Parathyroid adenoma (tissue), 2 donors: Measurements from ENCODE around the gene LGALS7B.

Experiments used
- H2AFZ ChIP-seq: fragments of 300-600 bp; sonication (generic); one replicate; pipeline ENCODE4 v1.7.0; 2017; ENCODE audit warnings: antibody characterized with exemption, mild to moderate bottlenecking
- H3K27ac ChIP-seq: fragments of 300-600 bp; sonication (generic); one replicate; pipeline ENCODE4 v1.7.0; 2017
- H3K27me3 ChIP-seq: fragments of 300-600 bp; sonication (generic); one replicate; pipeline ENCODE4 v1.7.0; 2017; ENCODE audit warnings: low read length; ENCODE audit not compliant: control insufficient read depth, insufficient read depth
- H3K36me3 ChIP-seq: fragments of 300-600 bp; sonication (generic); one replicate; pipeline ENCODE4 v1.7.0; 2017; ENCODE audit warnings: low read length; ENCODE audit not compliant: control insufficient read depth, insufficient read depth
- H3K4me1 ChIP-seq: fragments of 300-600 bp; sonication (generic); one replicate; pipeline ENCODE4 v1.7.0; 2017; ENCODE audit warnings: control low read depth
- H3K4me2 ChIP-seq: fragments of 300-600 bp; sonication (generic); one replicate; pipeline ENCODE4 v1.7.0; 2017; ENCODE audit warnings: low read length
- H3K4me3 ChIP-seq: fragments of 300-600 bp; sonication (generic); one replicate; pipeline ENCODE4 v1.7.0; 2017; ENCODE audit warnings: low read depth, low read length
- H3K79me2 ChIP-seq: fragments of 300-600 bp; sonication (generic); one replicate; pipeline ENCODE4 v1.7.0; 2017; ENCODE audit warnings: control low read depth
- H3K9ac ChIP-seq: fragments of 300-600 bp; sonication (generic); one replicate; pipeline ENCODE4 v1.7.0; 2017; ENCODE audit warnings: mild to moderate bottlenecking
- H3K9me3 ChIP-seq: fragments of 300-600 bp; sonication (generic); one replicate; pipeline ENCODE4 v1.7.0; 2017; ENCODE audit warnings: low read length; ENCODE audit not compliant: control insufficient read depth
- TF ChIP-seq, protein P1 (sequence below): fragments of 300-600 bp; sonication (generic); IDR thresholded peaks from one replicate; pipeline ENCODE4 v1.7.0; 2017; ENCODE audit warnings: antibody characterized with exemption, mild to moderate bottlenecking
- donor health status: primary hyperparathyroidism.

Gene LGALS7B

GRCh38 chr19:38741670-38742069 is 47.3 kb upstream of the LGALS7B start:
- Histone ChIP-seq H3K79me2 (no peaks in the 10 kb centered on the region), H3K27me3 (no peaks in the 10 kb centered on the region), H3K9me3 (no peaks in the 10 kb centered on the region), H3K36me3 (no peaks in the 10 kb centered on the region), H3K4me1 (no peaks in the 10 kb centered on the region), H3K27ac (no peak overlapping the region), H3K4me3 (no peak overlapping the region), H3K9ac (no peak overlapping the region), H3K4me2 (no peak overlapping the region), H2AFZ (no peak overlapping the region)
- TF ChIP-seq, protein P1, sequence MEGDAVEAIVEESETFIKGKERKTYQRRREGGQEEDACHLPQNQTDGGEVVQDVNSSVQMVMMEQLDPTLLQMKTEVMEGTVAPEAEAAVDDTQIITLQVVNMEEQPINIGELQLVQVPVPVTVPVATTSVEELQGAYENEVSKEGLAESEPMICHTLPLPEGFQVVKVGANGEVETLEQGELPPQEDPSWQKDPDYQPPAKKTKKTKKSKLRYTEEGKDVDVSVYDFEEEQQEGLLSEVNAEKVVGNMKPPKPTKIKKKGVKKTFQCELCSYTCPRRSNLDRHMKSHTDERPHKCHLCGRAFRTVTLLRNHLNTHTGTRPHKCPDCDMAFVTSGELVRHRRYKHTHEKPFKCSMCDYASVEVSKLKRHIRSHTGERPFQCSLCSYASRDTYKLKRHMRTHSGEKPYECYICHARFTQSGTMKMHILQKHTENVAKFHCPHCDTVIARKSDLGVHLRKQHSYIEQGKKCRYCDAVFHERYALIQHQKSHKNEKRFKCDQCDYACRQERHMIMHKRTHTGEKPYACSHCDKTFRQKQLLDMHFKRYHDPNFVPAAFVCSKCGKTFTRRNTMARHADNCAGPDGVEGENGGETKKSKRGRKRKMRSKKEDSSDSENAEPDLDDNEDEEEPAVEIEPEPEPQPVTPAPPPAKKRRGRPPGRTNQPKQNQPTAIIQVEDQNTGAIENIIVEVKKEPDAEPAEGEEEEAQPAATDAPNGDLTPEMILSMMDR: no peak

- H3K4me3 ChIP-seq: no peak overlapping the region
- no peaks in the 10 kb centered on the region for H3K27me3 ChIP-seq
- TF ChIP-seq, protein P1: no peak
- no peak overlapping the region for H3K27ac ChIP-seq
- no peak overlapping the region for H3K9ac ChIP-seq
- no peak overlapping the region for H3K4me2 ChIP-seq
- no peaks in the 10 kb centered on the region for H3K79me2 ChIP-seq
- H3K4me1 ChIP-seq: no peaks in the 10 kb centered on the region
- H3K36me3 ChIP-seq: no peaks in the 10 kb centered on the region
- no peaks in the 10 kb centered on the region for H3K9me3 ChIP-seq
- H2AFZ ChIP-seq: no peak overlapping the region
These were observed 46.7 kb upstream of the LGALS7B start for GRCh38 chr19:38742296-38742695.

- Histone ChIP-seq H3K9ac (no peak overlapping the region), H3K4me1 (no peaks in the 10 kb centered on the region), H2AFZ (no peak overlapping the region), H3K27me3 (no peaks in the 10 kb centered on the region), H3K79me2 (no peaks in the 10 kb centered on the region), H3K9me3 (no peaks in the 10 kb centered on the region), H3K36me3 (no peaks in the 10 kb centered on the region), H3K4me2 (no peak overlapping the region), H3K27ac (no peak overlapping the region), H3K4me3 (no peak overlapping the region)
- TF ChIP-seq, protein P1: no peak
These were observed 46.1 kb upstream of the LGALS7B start for GRCh38 chr19:38742906-38743305.

GRCh38 chr19:38743394-38744297 is 45.4 kb upstream of the LGALS7B start:
- Histone ChIP-seq H2AFZ (no peak overlapping the region), H3K79me2 (no peaks in the 10 kb centered on the region)
- TF ChIP-seq, protein P1: no peak

DNA sequence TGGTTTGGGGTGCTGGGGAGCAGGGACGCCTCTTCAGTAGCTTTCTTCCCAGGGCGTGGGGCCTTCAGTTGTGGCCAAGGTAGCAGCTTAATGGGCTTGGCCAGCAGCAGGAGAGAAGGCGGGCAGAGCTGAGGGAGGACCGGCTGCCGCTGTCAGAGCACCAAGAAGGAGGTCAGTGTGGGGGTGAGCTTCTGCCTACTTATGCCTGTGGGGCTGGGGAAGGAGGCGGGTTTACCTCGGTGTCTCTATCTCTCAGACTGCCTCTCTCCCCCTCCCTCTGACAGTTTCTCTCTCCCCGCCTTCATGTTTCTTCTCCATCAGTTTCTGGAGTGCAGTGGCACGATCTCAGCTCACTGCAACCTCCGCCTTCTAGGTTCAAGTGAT is 44.7 kb upstream of the LGALS7B start, which contains the start of gene CAPN12:
Gene CAPN12 (minus strand): TSS at position 177 of the 384 bp plus-strand sequence. CDS start 309 bp downstream, outside the sequence.
- no peak within 1 kb of the TSS for H3K27ac ChIP-seq
- H3K9me3 ChIP-seq: no peaks in the 10 kb centered on the region
- TF ChIP-seq, protein P1: no peak
- H3K4me1 ChIP-seq: no peaks in the 10 kb centered on the region
- no peak within 1 kb of the TSS for H2AFZ ChIP-seq
- no peak within 1 kb of the TSS for H3K4me3 ChIP-seq
- no peak within 1 kb of the TSS for H3K4me2 ChIP-seq
- H3K79me2 ChIP-seq: no peaks in the 10 kb centered on the region
- H3K36me3 ChIP-seq: no peaks in the 10 kb centered on the region
- no peaks in the 10 kb centered on the region for H3K27me3 ChIP-seq
- no peak within 1 kb of the TSS for H3K9ac ChIP-seq

More at GRCh38 chr19:38743394-38744297, 45.4 kb upstream of the LGALS7B start:
- H3K9ac ChIP-seq: no peak overlapping the region
- H3K36me3 ChIP-seq: no peaks in the 10 kb centered on the region
- H3K4me2 ChIP-seq: no peak overlapping the region
- H3K4me3 ChIP-seq: no peak overlapping the region
- no peaks in the 10 kb centered on the region for H3K4me1 ChIP-seq
- H3K27me3 ChIP-seq: no peaks in the 10 kb centered on the region
- no peaks in the 10 kb centered on the region for H3K9me3 ChIP-seq
- no peak overlapping the region for H3K27ac ChIP-seq
